Measurements from ENCODE around the gene AKR1D1. TPM values are rescaled to one million over a fixed set of nuclear protein-coding genes. Genes with fewer than 3 reads are reported as not detected.

The AKR1D1 gene
- total and polyA plus RNA-seq, 10 of the 15 experiments (the other 5 are each of a cell fraction or from before 2014, with no cell fraction given) = 0.09 to 0.34 TPM; not detected in 8

DNA sequence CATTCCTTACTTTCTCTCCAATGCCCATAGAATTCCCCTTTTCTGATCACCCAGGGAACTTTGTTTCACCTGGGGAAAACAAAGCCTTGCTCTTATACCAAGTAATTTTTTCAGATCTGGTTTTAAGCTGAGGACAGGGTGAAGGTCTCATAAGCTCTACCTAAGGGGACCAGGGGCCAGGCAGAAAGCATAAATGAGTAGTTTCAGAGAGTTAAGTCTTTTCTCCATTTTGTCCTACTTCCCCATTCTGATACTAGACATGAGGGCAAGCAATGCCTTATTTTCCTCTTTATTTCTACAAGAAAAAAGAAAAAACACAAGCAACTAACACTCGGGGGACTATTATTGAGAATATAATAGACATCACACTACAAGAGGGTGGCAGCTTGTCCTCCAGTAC is 2.9 kb downstream of the AKR1D1 start:
- H3K4me3 ChIP-seq = no peak overlapping the region
- H3K27ac ChIP-seq (ENCODE audit: control insufficient read depth, insufficient read depth) = no peak overlapping the region
- ATAC-seq = peak; percentile 44; the same call in 2 of the 3 replicates
- no peaks in the 10 kb centered on the region for H3K27me3 ChIP-seq (replicated peaks in 1 of 2; ENCODE audit: control insufficient read depth in 2 of 2, insufficient read depth in 2 of 2, low read length in 1 of 2)
- no peak overlapping the region for H2AFZ ChIP-seq (ENCODE audit: control insufficient read depth, low read depth, low read length)
- H3K36me3 ChIP-seq (ENCODE audit: control insufficient read depth in 2 of 2, insufficient read depth in 2 of 2, low read length in 1 of 2) = no peaks in the 10 kb centered on the region
- no peaks in the 10 kb centered on the region for H3K79me2 ChIP-seq (ENCODE audit: control insufficient read depth, insufficient read depth, low read length)
- FAIRE-seq = no peak
- no peaks in the 10 kb centered on the region for H3K4me1 ChIP-seq (ENCODE audit: control insufficient read depth, insufficient read depth, low read length)
- ChIA-PET CTCF (interaction anchor here (1.2 kb wide), 1 partner anchor 14 kb away, joined by 5 read pairs; no protein-coding TSS in a partner anchor), POLR2A (no interaction called here), RAD21 (ENCODE audit: unreplicated experiment) (no interaction called here), SMC1A (ENCODE audit: uncharacterized antibody, unreplicated experiment) (interaction anchor here (2.2 kb wide), 1 partner anchor 13 kb away, joined by 4 read pairs; no protein-coding TSS in a partner anchor)
- no peak overlapping the region for H3K4me2 ChIP-seq (ENCODE audit: control insufficient read depth, insufficient read depth)
- no peak for DNase-seq (ENCODE audit: low read depth, low spot score)
- in situ Hi-C loops (cut with MboI) (no loop called here), intact Hi-C loops (cut with micrococcal nuclease; ENCODE audit: unreplicated experiment) (no loop called here)
- H3K9me3 ChIP-seq (replicated peaks; ENCODE audit: control insufficient read depth, insufficient read depth, low read length) = peaks cover 6% of the 10 kb centered on the region; the same call in 2 of the 3 replicates
- H4K20me1 ChIP-seq (ENCODE audit: control insufficient read depth, insufficient read depth) = no peaks in the 10 kb centered on the region
- no peak overlapping the region for H3K9ac ChIP-seq (ENCODE audit: control insufficient read depth, insufficient read depth, low read length)
- no TSS peak for BruUV-seq (replicated peaks)
- WGBS (ENCODE audit: insufficient coverage, insufficient replicate concordance, low lambda C conversion rate, missing lambda C conversion rate) = 50% methylated on average over 1 of the region's 1 CpG
- TF ChIP-seq FOS (IDR thresholded peaks at IDR 0.05; ENCODE audit: borderline replicate concordance, extremely low read depth, insufficient read length) = no peak
- TF ChIP-seq NFIC (IDR thresholded peaks at IDR 0.05; ENCODE audit: low read depth, low read length) = no peak
- no peak for TF ChIP-seq CEBPB (IDR thresholded peaks at IDR 0.05; ENCODE audit: borderline replicate concordance in 1 of 2, low read depth in 2 of 2, low read length in 2 of 2)
- TF ChIP-seq NFYA (IDR thresholded peaks at IDR 0.05; ENCODE audit: borderline replicate concordance, low read depth, low read length) = no peak
- TF ChIP-seq MEF2B (IDR thresholded peaks at IDR 0.05; ENCODE audit: partially characterized antibody, poor library complexity, severe bottlenecking) = no peak
- no peak for TF ChIP-seq DPF2 (IDR thresholded peaks at IDR 0.05)
- TF ChIP-seq, protein P1, sequence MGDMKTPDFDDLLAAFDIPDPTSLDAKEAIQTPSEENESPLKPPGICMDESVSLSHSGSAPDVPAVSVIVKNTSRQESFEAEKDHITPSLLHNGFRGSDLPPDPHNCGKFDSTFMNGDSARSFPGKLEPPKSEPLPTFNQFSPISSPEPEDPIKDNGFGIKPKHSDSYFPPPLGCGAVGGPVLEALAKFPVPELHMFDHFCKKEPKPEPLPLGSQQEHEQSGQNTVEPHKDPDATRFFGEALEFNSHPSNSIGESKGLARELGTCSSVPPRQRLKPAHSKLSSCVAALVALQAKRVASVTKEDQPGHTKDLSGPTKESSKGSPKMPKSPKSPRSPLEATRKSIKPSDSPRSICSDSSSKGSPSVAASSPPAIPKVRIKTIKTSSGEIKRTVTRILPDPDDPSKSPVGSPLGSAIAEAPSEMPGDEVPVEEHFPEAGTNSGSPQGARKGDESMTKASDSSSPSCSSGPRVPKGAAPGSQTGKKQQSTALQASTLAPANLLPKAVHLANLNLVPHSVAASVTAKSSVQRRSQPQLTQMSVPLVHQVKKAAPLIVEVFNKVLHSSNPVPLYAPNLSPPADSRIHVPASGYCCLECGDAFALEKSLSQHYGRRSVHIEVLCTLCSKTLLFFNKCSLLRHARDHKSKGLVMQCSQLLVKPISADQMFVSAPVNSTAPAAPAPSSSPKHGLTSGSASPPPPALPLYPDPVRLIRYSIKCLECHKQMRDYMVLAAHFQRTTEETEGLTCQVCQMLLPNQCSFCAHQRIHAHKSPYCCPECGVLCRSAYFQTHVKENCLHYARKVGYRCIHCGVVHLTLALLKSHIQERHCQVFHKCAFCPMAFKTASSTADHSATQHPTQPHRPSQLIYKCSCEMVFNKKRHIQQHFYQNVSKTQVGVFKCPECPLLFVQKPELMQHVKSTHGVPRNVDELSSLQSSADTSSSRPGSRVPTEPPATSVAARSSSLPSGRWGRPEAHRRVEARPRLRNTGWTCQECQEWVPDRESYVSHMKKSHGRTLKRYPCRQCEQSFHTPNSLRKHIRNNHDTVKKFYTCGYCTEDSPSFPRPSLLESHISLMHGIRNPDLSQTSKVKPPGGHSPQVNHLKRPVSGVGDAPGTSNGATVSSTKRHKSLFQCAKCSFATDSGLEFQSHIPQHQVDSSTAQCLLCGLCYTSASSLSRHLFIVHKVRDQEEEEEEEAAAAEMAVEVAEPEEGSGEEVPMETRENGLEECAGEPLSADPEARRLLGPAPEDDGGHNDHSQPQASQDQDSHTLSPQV (IDR thresholded peaks at IDR 0.05) = no peak
- no peak for TF ChIP-seq GATAD2B (conservative IDR thresholded peaks at IDR 0.05; ENCODE audit: low read depth)
- TF ChIP-seq YY1 (IDR thresholded peaks at IDR 0.05; ENCODE audit: low read depth, low read length) = no peak
- TF ChIP-seq ESRRA (IDR thresholded peaks at IDR 0.05; ENCODE audit: low read length) = no peak
- TF ChIP-seq, protein P2, sequence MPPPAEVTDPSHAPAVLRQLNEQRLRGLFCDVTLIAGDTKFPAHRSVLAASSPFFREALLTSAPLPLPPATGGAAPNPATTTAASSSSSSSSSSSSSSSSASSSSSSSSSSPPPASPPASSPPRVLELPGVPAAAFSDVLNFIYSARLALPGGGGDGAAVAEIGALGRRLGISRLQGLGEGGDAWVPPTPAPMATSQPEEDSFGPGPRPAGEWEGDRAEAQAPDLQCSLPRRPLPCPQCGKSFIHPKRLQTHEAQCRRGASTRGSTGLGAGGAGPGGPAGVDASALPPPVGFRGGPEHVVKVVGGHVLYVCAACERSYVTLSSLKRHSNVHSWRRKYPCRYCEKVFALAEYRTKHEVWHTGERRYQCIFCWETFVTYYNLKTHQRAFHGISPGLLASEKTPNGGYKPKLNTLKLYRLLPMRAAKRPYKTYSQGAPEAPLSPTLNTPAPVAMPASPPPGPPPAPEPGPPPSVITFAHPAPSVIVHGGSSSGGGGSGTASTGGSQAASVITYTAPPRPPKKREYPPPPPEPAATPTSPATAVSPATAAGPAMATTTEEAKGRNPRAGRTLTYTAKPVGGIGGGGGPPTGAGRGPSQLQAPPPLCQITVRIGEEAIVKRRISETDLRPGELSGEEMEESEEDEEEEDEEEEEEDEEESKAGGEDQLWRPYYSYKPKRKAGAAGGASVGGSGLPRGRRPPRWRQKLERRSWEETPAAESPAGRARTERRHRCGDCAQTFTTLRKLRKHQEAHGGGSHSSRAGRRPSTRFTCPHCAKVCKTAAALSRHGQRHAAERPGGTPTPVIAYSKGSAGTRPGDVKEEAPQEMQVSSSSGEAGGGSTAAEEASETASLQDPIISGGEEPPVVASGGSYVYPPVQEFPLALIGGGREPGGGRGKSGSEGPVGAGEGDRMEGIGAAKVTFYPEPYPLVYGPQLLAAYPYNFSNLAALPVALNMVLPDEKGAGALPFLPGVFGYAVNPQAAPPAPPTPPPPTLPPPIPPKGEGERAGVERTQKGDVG (CRISPR knock-in tag; IDR thresholded peaks at IDR 0.05) = no peak
- TF ChIP-seq WRNIP1 (IDR thresholded peaks at IDR 0.05; ENCODE audit: borderline replicate concordance, low read depth, low read length) = no peak
- no peak for TF ChIP-seq POLR2A (IDR thresholded peaks at IDR 0.05; ENCODE audit: low read depth, low read length)
- TF ChIP-seq, protein P3, sequence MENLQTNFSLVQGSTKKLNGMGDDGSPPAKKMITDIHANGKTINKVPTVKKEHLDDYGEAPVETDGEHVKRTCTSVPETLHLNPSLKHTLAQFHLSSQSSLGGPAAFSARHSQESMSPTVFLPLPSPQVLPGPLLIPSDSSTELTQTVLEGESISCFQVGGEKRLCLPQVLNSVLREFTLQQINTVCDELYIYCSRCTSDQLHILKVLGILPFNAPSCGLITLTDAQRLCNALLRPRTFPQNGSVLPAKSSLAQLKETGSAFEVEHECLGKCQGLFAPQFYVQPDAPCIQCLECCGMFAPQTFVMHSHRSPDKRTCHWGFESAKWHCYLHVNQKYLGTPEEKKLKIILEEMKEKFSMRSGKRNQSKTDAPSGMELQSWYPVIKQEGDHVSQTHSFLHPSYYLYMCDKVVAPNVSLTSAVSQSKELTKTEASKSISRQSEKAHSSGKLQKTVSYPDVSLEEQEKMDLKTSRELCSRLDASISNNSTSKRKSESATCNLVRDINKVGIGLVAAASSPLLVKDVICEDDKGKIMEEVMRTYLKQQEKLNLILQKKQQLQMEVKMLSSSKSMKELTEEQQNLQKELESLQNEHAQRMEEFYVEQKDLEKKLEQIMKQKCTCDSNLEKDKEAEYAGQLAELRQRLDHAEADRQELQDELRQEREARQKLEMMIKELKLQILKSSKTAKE (IDR thresholded peaks at IDR 0.05; ENCODE audit: low read depth, poor library complexity, severe bottlenecking) = no peak

Measured in GM12878 (cell line).